ENCODE results near the gene PTPN3.
A peak's percentile ranks its signal among the peaks of the same experiment; 100 is the strongest.

The PTPN3 gene

DNA sequence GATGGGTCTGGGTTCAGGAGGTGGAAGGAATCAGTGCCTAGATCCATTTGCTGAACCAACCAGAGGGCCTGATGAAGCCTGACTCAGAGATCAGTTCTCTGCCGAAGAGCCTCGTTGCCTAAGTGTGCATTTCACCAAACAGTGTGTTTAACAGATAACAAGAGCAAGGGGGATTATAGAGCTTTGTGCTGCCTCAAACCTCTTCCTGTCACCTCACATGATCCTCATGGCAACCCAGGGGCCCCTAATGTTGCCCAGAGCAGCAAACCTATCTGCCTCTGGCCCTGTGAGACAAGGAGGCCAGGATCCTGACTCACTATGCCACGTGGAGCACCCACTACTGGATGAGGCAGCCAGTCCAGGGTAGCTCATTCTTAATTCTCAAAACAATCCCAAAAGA, 110.9 kb downstream of the PTPN3 start:
- TF ChIP-seq, protein P1, sequence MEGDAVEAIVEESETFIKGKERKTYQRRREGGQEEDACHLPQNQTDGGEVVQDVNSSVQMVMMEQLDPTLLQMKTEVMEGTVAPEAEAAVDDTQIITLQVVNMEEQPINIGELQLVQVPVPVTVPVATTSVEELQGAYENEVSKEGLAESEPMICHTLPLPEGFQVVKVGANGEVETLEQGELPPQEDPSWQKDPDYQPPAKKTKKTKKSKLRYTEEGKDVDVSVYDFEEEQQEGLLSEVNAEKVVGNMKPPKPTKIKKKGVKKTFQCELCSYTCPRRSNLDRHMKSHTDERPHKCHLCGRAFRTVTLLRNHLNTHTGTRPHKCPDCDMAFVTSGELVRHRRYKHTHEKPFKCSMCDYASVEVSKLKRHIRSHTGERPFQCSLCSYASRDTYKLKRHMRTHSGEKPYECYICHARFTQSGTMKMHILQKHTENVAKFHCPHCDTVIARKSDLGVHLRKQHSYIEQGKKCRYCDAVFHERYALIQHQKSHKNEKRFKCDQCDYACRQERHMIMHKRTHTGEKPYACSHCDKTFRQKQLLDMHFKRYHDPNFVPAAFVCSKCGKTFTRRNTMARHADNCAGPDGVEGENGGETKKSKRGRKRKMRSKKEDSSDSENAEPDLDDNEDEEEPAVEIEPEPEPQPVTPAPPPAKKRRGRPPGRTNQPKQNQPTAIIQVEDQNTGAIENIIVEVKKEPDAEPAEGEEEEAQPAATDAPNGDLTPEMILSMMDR (IDR thresholded peaks at IDR 0.05; ENCODE audit: low read depth, low read length) = no peak
- no peak overlapping the region for H3K4me3 ChIP-seq (replicated peaks in 1 of 2; ENCODE audit: low read depth in 2 of 2, low read length in 2 of 2)
- peak in 1 of 2 donors; percentile 5 for DNase-seq (ENCODE audit: low read depth in 2 of 2)

DNA sequence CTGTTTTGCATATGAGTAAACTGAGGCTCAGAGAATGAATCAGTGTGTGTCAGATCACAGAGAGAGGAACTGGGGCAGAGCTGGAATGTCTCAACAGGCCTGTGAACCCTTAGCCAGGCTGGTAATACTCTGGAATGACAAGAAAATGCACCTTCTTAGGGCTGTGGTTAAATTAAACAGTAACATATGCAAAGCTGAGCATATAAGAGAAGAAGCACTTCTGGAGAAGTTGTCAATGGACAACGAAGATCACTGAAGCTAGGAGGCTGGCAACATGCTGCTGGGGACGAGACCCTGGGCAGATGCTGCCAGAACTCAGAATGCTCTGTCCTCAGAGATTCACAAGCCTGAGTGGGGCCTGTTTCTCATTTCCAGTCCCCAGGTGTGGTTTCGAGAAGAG, 112.6 kb downstream of the PTPN3 start:
- no peak for DNase-seq (ENCODE audit: low read depth in 2 of 2)
- TF ChIP-seq, protein P1 (IDR thresholded peaks at IDR 0.05; ENCODE audit: low read depth, low read length) = no peak
- H3K4me3 ChIP-seq (replicated peaks in 1 of 2; ENCODE audit: low read depth in 2 of 2, low read length in 2 of 2) = no peak overlapping the region

DNA sequence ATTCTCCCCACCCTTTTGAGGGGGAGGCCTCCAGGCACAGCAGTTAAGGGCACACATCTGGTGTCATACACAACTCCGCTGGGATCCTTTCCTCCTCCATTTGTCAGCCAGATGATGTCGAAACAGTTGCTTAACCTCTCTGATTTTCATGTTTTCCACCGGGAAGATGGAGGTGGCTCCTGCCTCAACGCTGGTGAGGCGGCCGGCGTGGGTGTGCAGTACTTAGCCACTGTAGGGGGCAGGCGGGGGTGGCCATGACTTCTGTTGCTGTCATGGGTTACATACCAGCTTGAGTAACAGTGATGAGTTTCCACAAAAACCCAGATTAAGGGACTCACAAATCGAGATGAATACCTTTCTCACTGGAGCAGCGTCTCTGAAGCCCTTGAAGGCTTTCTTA, 114.2 kb downstream of the PTPN3 start:
- no peak overlapping the region for H3K4me3 ChIP-seq (replicated peaks in 1 of 2; ENCODE audit: low read depth in 2 of 2, low read length in 2 of 2)
- TF ChIP-seq, protein P1 (IDR thresholded peaks at IDR 0.05; ENCODE audit: low read depth, low read length) = no peak

DNA sequence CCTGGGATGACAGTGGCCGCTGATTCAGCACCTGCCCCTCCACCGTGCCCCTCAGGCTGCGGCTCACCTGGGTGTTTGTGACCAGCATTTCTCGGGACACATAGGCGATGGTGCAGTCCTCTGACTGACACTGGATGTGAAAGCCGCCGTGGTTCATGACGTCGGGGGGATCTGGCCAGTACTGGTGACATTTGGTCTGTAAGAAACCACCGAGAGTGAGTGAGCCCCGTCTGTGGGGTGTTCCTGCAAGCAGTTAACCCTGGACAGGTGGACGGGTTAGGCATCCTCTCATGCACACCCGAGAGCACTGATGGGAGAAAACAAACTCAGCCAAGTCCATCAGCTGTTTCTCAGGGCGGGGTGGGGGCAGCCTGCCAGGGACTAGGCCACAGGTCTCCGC, 114.8 kb downstream of the PTPN3 start:
- DNase-seq (ENCODE audit: low read depth in 2 of 2) = no peak
- H3K4me3 ChIP-seq (replicated peaks in 1 of 2; ENCODE audit: low read depth in 2 of 2, low read length in 2 of 2) = no peak overlapping the region
- TF ChIP-seq, protein P1 (IDR thresholded peaks at IDR 0.05; ENCODE audit: low read depth, low read length) = no peak

More for the DNA sequence above, 114.2 kb downstream of the PTPN3 start:
- DNase-seq (ENCODE audit: low read depth in 2 of 2) = peak in 1 of 2 donors; percentile 3

DNA sequence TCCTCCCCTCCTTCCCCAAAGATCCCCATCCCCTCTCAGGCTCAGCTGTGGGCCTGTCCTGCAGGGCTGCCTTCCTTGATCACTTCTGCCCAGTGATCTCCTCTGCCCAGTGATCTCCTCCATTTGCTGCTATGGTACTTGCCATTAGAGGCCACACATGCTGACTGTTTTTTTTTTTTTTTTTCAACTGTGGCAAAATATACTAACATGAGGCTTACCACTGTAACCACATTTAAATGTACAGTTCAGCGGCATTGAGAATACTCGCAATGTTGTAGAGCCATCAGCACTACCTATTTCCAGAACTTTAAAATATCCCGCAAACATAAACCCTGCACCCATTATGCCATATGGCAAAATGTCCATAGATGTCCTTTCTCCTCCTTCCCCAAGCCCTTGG, 115.5 kb downstream of the PTPN3 start:
- TF ChIP-seq, protein P1 (IDR thresholded peaks at IDR 0.05; ENCODE audit: low read depth, low read length) = no peak
- H3K4me3 ChIP-seq (replicated peaks in 1 of 2; ENCODE audit: low read depth in 2 of 2, low read length in 2 of 2) = no peak overlapping the region
- DNase-seq (ENCODE audit: low read depth in 2 of 2) = no peak

DNA sequence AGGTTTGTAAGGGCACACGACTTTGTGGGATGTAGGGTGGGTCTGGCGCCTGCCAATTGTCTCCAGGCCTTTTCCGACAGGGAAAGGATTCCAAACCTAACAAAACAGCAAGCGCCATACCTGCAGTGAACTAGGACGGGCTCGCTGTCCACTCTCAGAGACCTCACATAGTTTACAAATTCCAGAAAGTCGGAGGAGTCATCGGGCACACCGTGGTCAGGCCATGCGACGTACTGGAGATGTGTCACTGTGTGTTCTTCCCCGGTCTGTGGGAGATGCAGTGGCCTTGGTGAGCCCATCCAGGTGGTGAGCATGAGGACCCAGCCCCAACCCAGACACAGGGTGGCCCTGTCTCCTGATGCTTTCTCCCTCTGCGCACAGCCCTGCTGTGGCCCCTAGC, 115.9 kb downstream of the PTPN3 start:
- H3K4me3 ChIP-seq (replicated peaks in 1 of 2; ENCODE audit: low read depth in 2 of 2, low read length in 2 of 2) = no peak overlapping the region
- DNase-seq (ENCODE audit: low read depth in 2 of 2) = no peak
- TF ChIP-seq, protein P1 (IDR thresholded peaks at IDR 0.05; ENCODE audit: low read depth, low read length) = no peak

DNA sequence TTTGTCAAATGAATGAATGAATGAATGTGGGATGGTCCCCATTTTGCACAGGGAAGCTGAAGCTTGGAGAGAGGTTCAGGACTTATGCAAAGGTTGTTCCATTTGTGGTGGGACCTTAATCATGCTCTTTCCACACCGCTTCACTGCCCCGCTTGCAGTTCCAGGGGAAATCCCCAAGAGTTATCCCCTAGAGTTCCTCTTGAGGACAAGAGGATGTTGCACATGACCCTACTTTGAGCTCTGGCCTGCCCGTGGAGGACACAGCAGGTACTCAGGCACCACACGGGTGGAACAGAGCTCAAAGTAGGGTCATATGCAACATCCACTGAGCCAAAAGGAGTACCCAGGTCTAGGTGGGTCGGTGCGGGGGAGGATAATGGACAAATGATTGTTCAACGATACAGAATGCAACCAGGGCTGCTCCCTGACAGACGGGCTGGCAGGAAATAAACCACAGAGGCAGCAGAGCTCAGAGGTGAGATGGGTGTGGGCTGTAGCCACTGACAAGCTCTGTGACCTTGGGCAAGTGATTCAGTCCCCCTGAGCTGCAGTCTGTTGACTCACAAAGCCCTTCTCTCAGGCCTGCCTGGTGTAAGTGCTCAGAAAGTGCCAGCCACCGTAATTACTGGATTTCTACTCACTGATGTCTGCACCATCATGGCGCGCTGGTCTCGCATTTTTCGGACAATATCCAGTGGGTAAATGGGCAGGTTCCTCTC, 116.9 kb downstream of the PTPN3 start:
- no peak overlapping the region for H3K4me3 ChIP-seq (replicated peaks in 1 of 2; ENCODE audit: low read depth in 2 of 2, low read length in 2 of 2)
- peak in 1 of 2 donors; percentile 39 for DNase-seq (ENCODE audit: low read depth in 2 of 2)
- TF ChIP-seq, protein P1 (IDR thresholded peaks at IDR 0.05; ENCODE audit: low read depth, low read length) = no peak

Measured in cardiac fibroblast (primary cell).